Activated CD4-positive, alpha-beta T cell treated with anti-CD3 and anti-CD28 coated beads, Interleukin-2, amount 50 U/mL, for 1 hour (primary cell): Measurements from ENCODE around the gene PPL.

Experiments used
- DNase-seq: peaks from one replicate; pipeline ENCODE4 v3.0.0-alpha.2; 2020

PPL gene

GRCh38 chr16:4883501-4883900 is 53.4 kb downstream of the PPL start:
- no peak for DNase-seq

- no peak for DNase-seq
Measured at GRCh38 chr16:4882633-4883285, 54.2 kb downstream of the PPL start.

- no peak for DNase-seq
Measured at GRCh38 chr16:4882000-4882632, 54.8 kb downstream of the PPL start.

- no peak for DNase-seq
Measured at GRCh38 chr16:4880006-4880580, 56.9 kb downstream of the PPL start.

- no peak for DNase-seq
Measured at GRCh38 chr16:4879049-4879448, 57.9 kb downstream of the PPL start.

- no peak for DNase-seq
Measured at GRCh38 chr16:4877380-4877685, 59.6 kb downstream of the PPL start.

GRCh38 chr16:4876646-4877379 is 60.1 kb downstream of the PPL start:
- DNase-seq = no peak

GRCh38 chr16:4874666-4875065 is 62.3 kb downstream of the PPL start:
- DNase-seq = no peak

GRCh38 chr16:4873091-4873490 is 63.9 kb downstream of the PPL start:
- no peak for DNase-seq

- DNase-seq = no peak
Measured at GRCh38 chr16:4871071-4871470, 65.9 kb downstream of the PPL start.

GRCh38 chr16:4870138-4870671 is 66.7 kb downstream of the PPL start:
- DNase-seq = no peak

GRCh38 chr16:4869147-4869805 is 67.7 kb downstream of the PPL start:
- no peak for DNase-seq

- DNase-seq = no peak
Measured at GRCh38 chr16:4868535-4868934, 68.4 kb downstream of the PPL start.

GRCh38 chr16:4868026-4868425 is 68.9 kb downstream of the PPL start:
- DNase-seq = no peak

- DNase-seq = no peak
Measured at GRCh38 chr16:4866586-4866985, 70.4 kb downstream of the PPL start.

GRCh38 chr16:4865231-4865860 is 71.6 kb downstream of the PPL start:
- DNase-seq = no peak

- no peak for DNase-seq
Measured at GRCh38 chr16:4864728-4865127, 72.2 kb downstream of the PPL start.

GRCh38 chr16:4862639-4863038 is 74.3 kb downstream of the PPL start:
- no peak for DNase-seq

- DNase-seq = no peak
Measured at GRCh38 chr16:4860727-4861342, 76.1 kb downstream of the PPL start.

GRCh38 chr16:4859900-4860255 is 77.1 kb downstream of the PPL start:
- no peak for DNase-seq

GRCh38 chr16:4859190-4859899 is 77.6 kb downstream of the PPL start:
- no peak for DNase-seq

GRCh38 chr16:4855804-4856203 is 81.1 kb downstream of the PPL start:
- no peak for DNase-seq
